Hepatocyte (in vitro differentiated cells): ENCODE data around the gene SMG7.

Experiments
- CTCF ChIP-seq: fragments of 200-600 bp; sonication (generic); IDR thresholded peaks from 2 replicates; pipeline ENCODE4 v1.5.1; 2016; ENCODE audit warnings: antibody characterized with exemption, mild to moderate bottlenecking; ENCODE audit not compliant: poor library complexity
- EZH2 ChIP-seq: fragments of 200-600 bp; sonication (generic); IDR thresholded peaks from 2 replicates; pipeline ENCODE4 v1.6.1; 2016; ENCODE audit warnings: antibody characterized with exemption, mild to moderate bottlenecking, borderline replicate concordance
- EZH2phosphoT487 ChIP-seq: fragments of 200-600 bp; sonication (generic); IDR thresholded peaks from one replicate; pipeline ENCODE4 v1.6.1; 2018; ENCODE audit warnings: antibody characterized with exemption, mild to moderate bottlenecking, low read depth, moderate library complexity; ENCODE audit not compliant: unreplicated experiment, severe bottlenecking

- TF ChIP-seq CTCF (no peak), EZH2phosphoT487 (no peak), EZH2 (no peak)
Observed at GRCh38 chr1:183600136-183600535, 127.8 kb downstream of the SMG7 start.
